Measurements from ENCODE around the gene EGFR.

DNA sequence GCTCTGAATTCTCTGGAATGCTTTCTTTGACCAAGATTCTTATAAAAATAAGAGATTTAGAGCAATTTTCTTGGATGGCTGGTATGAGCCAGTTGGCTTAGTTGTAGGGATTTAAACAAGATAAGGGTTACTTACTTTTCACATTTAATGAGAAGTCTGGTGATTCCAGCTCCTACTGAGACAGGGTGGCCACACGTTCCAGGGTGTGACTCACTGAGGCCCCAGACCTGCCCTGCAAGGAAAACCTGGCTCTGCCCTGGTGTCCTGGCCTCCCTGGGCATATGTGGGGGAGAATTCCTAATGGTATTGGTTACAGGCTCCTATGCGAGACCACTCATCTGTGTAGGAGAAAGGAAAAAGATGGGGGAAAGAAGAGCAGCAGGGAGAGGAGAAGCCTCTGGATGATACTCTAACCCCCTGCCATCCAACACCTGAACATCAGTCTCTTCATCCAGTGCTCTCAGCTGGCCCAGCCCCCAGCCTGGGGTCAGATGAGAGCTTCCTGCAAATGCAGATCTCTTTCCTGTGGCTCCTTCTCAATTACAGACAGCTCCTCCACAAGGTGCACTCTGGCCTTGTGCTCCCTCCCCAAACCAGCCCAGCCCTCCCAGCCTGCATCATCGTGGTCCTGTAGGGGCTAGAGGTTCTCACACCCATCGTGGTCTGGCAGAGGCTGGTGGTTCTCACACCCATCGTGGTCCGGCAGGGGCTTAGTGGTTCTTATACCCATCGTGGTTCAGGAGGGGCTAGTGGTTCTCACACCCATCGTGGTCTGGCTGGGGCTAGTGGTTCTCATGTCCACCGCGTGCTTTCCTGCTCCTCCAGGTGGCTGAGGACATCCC, 139.9 kb downstream of the EGFR start:
- TF ChIP-seq ZFX (IDR thresholded peaks at IDR 0.05) = no peak
- TF ChIP-seq, protein P1, sequence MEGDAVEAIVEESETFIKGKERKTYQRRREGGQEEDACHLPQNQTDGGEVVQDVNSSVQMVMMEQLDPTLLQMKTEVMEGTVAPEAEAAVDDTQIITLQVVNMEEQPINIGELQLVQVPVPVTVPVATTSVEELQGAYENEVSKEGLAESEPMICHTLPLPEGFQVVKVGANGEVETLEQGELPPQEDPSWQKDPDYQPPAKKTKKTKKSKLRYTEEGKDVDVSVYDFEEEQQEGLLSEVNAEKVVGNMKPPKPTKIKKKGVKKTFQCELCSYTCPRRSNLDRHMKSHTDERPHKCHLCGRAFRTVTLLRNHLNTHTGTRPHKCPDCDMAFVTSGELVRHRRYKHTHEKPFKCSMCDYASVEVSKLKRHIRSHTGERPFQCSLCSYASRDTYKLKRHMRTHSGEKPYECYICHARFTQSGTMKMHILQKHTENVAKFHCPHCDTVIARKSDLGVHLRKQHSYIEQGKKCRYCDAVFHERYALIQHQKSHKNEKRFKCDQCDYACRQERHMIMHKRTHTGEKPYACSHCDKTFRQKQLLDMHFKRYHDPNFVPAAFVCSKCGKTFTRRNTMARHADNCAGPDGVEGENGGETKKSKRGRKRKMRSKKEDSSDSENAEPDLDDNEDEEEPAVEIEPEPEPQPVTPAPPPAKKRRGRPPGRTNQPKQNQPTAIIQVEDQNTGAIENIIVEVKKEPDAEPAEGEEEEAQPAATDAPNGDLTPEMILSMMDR (conservative IDR thresholded peaks at IDR 0.05) = no peak

Data from C4-2B (cell line).